GM12864 (cell line): ENCODE data around the gene DRC1.

ENCODE experiments used
- DNase-seq: peaks from one replicate; pipeline ENCODE4 v3.0.0-alpha.2; 2011; ENCODE audit warnings: low read depth
- H3K4me3 ChIP-seq: 2 replicates; pipeline ENCODE4 v1.5.1; 2011; ENCODE audit warnings: mild to moderate bottlenecking, low read depth, low read length, control low read depth
- CTCF ChIP-seq: IDR thresholded peaks from 2 replicates; pipeline ENCODE4 v1.5.1; 2011; ENCODE audit warnings: low read depth, mild to moderate bottlenecking, moderate library complexity, low read length, control low read depth, inconsistent platforms; ENCODE audit errors: missing control alignments

Gene DRC1

DNA sequence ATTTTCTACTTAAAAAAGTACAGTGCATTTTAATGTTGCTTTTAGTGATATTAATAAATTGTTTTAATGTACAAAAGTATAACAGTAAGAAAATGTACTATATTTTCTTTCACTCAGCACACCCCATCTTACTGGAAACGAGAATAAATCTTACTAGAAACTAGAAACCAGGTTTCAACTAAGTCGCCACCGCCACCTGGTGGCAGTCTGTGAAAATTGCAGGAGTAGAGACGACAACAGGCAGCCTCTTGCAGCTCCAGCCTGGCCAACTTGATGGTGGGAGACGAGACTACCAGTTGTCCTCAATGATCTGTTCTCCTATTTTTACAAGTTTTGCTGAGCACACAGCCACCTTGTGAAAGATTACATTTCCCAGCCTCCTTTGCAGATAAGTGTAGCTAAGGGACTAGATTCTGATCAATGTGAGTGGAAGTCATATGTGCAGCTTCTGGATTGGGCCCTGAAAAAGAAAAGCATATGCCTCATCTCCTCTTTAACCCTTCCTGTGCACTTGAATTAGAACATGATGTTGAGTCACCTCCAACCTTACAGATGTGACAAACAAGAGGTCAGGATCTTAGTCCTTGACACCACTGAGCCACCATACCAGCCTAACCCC lies 67.5 kb downstream of the DRC1 start:
- peak; percentile 77 for TF ChIP-seq CTCF
- H3K4me3 ChIP-seq: no peak overlapping the region
- DNase-seq: peak; percentile 53

DNA sequence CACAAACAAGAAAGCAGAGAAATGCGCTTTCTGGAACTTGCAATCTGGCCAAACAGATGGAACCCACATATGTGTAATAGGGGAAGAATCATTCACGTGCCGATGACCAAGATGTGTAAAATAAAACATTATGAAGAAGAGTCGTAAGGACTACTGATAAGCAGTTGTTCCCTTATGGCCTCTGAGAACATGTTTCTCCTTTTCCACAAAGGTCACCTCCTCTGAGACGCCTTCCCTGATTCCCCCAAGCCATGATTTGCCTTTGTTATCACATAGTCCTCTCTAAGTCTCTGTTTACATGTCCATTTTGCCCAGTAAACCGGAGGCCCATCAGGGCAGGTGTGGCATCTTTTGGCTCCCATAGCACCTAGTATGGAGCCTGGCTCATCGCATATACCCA lies 68.2 kb downstream of the DRC1 start:
- DNase-seq: no peak
- H3K4me3 ChIP-seq: no peak overlapping the region
- no peak for TF ChIP-seq CTCF

DNA sequence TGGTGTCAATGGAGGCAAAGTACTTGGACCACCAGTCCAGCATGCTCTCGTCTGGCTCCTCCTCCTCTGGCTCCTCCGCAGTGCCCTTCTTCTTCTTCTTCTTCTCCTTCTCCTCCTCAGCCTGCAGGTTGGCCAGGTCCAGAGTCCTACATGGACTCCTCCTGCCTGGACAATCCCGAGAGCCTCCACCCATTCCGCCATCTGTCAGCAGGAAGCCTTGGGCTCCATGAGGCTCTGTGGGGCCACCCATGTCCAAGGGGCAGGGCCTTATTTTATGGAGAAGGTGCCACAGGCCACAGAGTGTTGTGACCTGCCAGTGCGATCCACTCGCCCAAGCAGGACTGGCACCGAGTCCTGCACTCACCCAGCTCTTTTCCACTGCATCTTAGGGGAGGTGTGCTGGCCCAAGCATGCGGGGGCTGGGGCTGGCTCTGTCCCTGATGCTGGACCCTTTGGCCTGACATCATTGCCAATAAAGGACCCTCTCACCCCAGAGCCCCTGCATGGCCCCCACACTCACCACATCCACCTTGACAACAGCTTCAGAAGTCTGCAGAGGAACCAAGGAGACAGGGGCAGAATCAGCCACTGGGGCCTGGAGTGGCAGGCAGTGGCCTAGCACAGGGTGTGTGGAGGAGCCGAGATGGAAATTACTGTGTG lies 69.0 kb downstream of the DRC1 start:
- no peak overlapping the region for H3K4me3 ChIP-seq
- TF ChIP-seq CTCF: no peak
- no peak for DNase-seq

DNA sequence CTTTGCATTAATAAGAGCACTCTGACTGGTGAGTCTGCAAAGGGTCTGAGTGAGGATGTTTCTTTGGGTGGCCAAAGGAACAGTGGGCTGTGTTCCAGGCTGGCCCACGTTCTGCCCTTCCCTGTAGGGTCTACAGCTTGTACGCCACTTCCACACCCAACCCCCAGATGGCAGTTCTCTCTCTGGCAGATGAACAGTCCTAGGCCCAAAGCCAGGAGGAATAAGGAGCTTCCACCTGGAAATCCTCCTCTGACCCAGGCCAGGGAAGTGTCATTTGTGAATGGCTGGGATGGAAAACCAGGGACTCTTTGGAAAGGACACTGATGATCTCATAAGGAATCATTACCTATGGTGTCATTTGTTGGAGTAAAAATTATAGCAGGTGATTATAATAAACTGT lies 69.6 kb downstream of the DRC1 start:
- TF ChIP-seq CTCF: no peak
- no peak overlapping the region for H3K4me3 ChIP-seq
- DNase-seq: no peak

DNA sequence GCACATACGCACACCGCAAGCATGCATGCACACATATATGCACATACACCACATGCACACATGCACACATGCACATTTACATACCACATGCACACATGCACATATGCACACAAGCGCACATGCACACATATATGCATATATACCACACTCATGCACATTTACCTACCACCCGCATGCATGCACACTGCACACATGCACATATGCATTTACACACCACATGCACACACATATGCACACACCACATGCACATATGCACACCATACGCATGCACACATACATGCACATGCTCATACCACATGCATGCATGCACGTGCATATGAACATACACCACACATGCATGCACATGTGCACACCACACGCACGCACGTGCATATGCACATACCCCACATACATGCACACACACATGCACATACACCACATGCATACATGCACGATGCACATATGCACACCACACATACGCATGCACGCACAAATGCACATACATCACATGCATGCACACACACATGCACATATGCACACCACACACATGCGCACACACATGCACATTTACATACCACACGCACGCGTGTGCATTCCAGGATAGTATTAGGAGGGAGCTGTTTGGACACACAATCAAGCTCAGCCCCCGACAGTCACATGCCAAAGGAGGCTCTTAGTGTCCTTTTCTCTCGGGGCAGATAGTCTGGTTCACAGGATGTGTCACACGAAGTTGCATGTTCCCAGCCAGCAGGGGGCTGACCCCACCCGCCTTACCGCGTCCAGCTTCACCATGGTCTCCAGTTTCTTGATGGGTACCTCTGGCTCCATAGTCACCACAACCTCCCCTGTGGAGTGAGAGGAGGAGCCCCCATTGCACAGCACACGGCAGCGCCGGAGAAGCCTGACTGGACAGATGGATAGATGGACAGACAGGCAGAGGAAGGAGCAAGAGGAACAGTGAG lies 70.3 kb downstream of the DRC1 start:
- no peak for TF ChIP-seq CTCF
- no peak overlapping the region for H3K4me3 ChIP-seq
- no peak for DNase-seq

DNA sequence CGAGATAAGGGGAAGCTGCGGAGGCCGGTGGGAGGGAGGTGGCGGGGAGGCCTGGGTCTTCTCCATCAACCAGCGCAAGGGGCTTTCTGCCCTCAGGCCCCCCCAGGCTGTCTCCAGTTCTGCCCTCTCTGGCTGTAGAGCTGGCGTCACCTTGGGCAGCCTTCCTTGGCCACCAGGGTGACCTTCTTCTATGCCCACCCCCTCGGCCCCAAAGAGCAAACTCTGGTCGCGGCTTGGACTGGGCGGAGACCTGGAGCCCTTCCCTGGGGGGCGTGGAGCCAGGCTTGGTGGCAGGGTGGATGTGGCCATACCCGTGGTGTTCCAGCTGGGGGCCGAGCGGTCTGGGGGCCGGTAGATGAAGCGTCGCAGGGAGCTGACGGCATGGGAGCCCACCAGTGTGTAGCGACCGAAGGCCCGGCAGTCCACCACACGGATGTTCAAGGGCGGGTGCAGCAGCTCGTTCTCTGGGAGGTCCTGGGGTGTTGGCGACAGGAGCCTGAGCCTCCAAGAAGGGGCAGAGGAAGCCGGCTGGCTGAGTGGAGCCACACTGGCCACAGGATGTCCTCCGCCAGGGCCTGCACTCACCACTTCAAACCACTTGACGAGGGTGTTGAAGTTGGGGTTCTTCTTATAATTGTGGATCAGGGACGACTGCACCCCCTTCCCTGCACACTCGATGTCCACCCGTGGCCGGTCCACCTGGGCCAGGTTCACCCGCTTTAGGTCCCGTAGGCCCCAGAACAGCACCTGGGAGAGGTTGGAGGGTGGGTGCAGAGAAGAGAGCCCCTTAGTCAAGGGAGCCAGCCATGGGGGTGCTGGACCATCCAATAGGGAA lies 71.3 kb downstream of the DRC1 start:
- no peak for DNase-seq
- no peak overlapping the region for H3K4me3 ChIP-seq
- TF ChIP-seq CTCF: no peak
